SJCRH30 (cell line): Measurements from ENCODE around the gene MAD1L1. TPM values are rescaled to one million over a fixed set of nuclear protein-coding genes. Genes with fewer than 3 reads are reported as not detected.
"Not testable (repeated sequence)": the region's sequence is repeated elsewhere in the genome, so short reads cannot be mapped to it uniquely, and the experiment has no call there.

Experiments used
- DNase-seq, 2 experiments: peaks; one replicate each; pipeline ENCODE4 v3.0.0-alpha.2; 2015 to 2020
- H3K27ac ChIP-seq: fragments of 250-450 bp; sonication (Bioruptor Pico); 2 replicates; pipeline ENCODE4 v1.5.1; 2020; ENCODE audit warnings: mild to moderate bottlenecking, moderate library complexity
- H3K27me3 ChIP-seq: fragments of 250-450 bp; sonication (Bioruptor Pico); 2 replicates; pipeline ENCODE4 v1.5.1; 2020; ENCODE audit warnings: mild to moderate bottlenecking, moderate library complexity
- H3K36me3 ChIP-seq: fragments of 250-450 bp; sonication (Bioruptor Pico); 2 replicates; pipeline ENCODE4 v1.5.1; 2020; ENCODE audit warnings: mild to moderate bottlenecking, moderate library complexity
- H3K4me1 ChIP-seq: fragments of 250-450 bp; sonication (Bioruptor Pico); 2 replicates; pipeline ENCODE4 v1.5.1; 2020; ENCODE audit warnings: mild to moderate bottlenecking, moderate library complexity
- H3K4me3 ChIP-seq: fragments of 250-450 bp; sonication (Bioruptor Pico); 2 replicates; pipeline ENCODE4 v1.5.1; 2020; ENCODE audit warnings: mild to moderate bottlenecking, moderate library complexity
- H3K9me3 ChIP-seq: fragments of 250-450 bp; sonication (Bioruptor Pico); replicated peaks from 2 replicates; pipeline ENCODE4 v1.5.1; 2020; ENCODE audit warnings: mild to moderate bottlenecking, moderate library complexity
- total RNA-seq: library from RNA; depleted of rRNA; stranded (reverse); fragments of >200 nt; shearing (Covaris generic); gene quantifications from 2 replicates; pipeline ENCODE4 v1.2.3, GENCODE V29; 2014

MAD1L1 gene
- total RNA-seq, 1 experiment from 2014 or later = 31.5 TPM

DNA sequence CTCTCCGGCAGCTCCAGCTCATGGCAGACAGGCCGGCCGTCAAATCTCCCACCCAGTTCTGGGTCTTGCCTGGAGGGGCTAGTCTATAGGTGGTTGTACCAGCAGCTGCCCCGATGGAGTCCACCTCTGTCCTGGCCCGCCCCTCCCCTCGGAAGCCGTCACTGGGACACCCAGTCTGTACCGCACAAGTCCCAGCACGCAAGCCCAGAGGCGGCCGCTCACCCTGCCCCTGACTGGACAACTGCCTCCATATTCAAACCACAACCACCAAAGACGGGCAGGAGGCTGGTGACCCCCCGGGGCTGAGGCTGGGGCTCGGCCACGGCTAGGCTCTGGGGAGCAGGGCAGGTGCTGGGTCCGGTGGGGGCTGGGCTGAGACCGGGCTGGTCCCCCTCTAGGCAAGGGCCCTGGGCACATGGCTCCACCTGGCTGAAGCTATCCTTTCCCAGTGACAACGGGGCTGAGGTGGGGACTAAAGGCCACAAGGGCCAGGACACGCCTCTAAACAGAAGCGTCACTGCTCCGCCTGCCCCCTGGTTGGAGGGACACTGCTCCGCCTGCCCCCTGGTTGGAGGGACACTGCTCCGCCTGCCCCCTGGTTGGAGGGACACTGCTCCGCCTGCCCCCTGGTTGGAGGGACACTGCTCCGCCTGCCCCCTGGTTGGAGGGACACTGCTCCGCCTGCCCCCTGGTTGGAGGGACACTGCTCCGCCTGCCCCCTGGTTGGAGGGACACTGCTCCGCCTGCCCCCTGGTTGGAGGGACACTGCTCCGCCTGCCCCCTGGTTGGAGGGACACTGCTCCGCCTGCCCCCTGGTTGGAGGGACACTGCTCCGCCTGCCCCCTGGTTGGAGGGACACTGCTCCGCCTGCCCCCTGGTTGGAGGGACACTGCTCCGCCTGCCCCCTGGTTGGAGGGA, 371.6 kb downstream of the MAD1L1 start:
- not testable (repeated sequence) for H3K27me3 ChIP-seq, H3K4me3 ChIP-seq, H3K36me3 ChIP-seq, DNase-seq, H3K4me1 ChIP-seq, H3K9me3 ChIP-seq, H3K27ac ChIP-seq

DNA sequence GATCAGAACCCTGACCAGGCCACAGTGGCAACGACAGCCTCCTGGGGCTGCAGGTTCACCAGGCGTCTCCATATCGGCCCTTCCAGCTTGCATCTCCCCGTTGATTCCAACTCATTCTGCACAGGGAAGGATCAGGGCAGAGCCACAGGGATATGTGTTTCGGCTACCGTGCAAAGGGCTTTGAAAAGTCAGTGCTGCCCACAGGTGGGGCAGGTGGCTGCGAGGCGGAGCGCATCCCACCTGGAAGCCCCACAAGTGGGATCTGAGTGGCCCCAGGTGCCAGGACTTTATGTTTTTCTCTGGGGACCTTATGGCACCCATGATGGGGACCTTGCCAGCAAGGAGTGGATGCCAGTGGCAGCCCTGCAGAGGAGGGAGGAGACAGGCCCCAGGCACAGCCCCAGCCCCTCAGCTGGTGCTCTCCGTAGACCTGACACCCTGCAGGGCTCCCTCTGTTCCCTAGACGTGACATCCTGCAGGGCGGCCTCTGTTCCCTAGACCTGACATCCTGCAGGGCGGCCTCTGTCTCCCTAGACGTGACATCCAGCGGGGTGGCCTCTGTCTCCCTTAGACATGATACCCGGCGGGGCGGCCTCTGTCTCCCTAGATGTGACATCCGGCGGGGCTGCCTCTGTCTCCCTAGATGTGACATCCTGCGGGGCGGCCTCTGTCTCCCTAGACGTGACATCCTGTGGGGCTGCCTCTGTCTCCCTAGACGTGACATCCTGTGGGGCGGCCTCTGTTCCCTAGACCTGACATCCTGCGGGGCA, 373.3 kb downstream of the MAD1L1 start:
- Histone ChIP-seq H3K27me3 (no peaks in the 10 kb centered on the region), H3K4me3 (no peak overlapping the region), H3K9me3 (no peaks in the 10 kb centered on the region), H3K36me3 (no peaks in the 10 kb centered on the region), H3K4me1 (no peaks in the 10 kb centered on the region), H3K27ac (no peak overlapping the region)
- no peak for DNase-seq

GRCh38 chr7:1858435-1859265, 374.1 kb downstream of the MAD1L1 start:
- Histone ChIP-seq H3K4me1 (peaks cover 3% of the 10 kb centered on the region; the same call in 1 of the 2 replicates), H3K4me3 (no peak overlapping the region), H3K27me3 (no peaks in the 10 kb centered on the region), H3K9me3 (no peaks in the 10 kb centered on the region), H3K36me3 (no peaks in the 10 kb centered on the region), H3K27ac (no peak overlapping the region)
- no peak for DNase-seq

- DNase-seq = no peak
- peaks cover 10% of the 10 kb centered on the region for H3K4me1 ChIP-seq
Observed at GRCh38 chr7:1857487-1858421, 375.0 kb downstream of the MAD1L1 start.

DNA sequence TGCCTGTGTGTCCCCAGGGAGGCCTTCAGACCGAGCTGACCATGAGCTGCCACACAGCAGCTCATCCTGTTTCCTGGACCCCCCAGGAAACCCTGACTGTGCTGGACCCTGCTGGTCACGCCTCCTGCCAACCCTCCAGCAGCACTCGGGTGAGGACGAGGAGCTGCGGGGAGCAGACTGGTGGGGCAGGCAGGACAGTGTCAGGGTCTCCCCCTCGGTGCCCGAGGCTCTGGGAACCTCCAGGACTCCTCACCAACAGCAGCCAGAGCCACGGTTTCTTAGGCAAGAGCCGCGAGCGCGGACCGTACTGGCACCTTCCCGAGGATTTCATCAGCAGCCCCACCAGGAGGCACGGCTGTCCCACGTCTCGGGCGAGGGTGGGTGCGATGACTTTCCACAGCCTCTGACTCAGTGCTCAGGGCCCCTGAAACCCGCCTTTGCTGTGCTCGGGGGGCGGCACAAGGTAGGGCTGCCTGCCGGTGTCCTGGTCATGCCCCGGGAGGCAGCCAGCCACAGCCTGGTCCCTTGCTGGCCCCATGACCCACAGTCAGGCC, 375.8 kb downstream of the MAD1L1 start:
- H3K4me1 ChIP-seq = peaks cover 10% of the 10 kb centered on the region
- DNase-seq = no peak

More at GRCh38 chr7:1857487-1858421, 375.0 kb downstream of the MAD1L1 start:
- no peak overlapping the region for H3K4me3 ChIP-seq
- no peaks in the 10 kb centered on the region for H3K36me3 ChIP-seq
- no peaks in the 10 kb centered on the region for H3K27me3 ChIP-seq
- no peaks in the 10 kb centered on the region for H3K9me3 ChIP-seq
- H3K27ac ChIP-seq = no peak overlapping the region

DNA sequence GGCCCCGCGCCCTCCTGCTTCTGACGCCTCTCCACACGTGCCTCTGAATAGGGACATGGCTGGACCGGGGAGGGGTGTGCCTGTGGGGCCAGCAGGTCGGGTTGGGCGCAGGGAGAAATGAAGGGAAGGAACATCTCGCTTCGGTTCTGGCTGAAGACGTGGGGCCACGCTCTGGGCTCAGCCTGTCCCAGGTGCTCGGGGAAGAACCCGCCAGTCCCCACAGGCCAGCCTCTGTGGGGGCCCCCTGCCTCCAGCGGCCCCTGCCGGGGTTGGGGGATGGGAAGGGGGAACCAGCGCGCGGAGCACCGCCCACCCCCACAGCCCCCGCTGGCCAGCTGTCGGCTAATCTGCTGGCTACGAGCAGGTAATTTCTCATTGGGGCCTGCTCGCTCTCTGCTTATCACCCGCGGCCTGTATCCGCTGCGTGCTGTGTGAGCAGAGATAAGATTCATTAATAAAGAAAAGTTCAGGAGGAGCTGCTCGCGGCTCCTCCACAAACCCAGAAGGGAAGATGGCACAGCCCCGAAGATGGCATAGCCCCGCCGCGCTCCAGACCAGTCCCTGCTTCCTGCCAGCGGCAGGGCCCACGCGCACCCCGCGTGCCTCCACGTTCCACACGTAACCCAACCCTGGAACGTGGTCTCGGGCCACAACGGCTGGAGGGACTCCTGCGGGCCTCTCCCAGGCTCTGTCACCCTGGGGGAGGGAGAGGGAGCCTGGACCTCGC, 376.4 kb downstream of the MAD1L1 start:
- H3K36me3 ChIP-seq = no peaks in the 10 kb centered on the region
- no peaks in the 10 kb centered on the region for H3K27me3 ChIP-seq
- no peaks in the 10 kb centered on the region for H3K9me3 ChIP-seq
- no peak for DNase-seq
- no peak overlapping the region for H3K27ac ChIP-seq
- H3K4me3 ChIP-seq = no peak overlapping the region
- H3K4me1 ChIP-seq = peaks cover 10% of the 10 kb centered on the region

More for the DNA sequence above, 375.8 kb downstream of the MAD1L1 start:
- H3K36me3 ChIP-seq = no peaks in the 10 kb centered on the region
- no peaks in the 10 kb centered on the region for H3K27me3 ChIP-seq
- no peak overlapping the region for H3K27ac ChIP-seq
- H3K4me3 ChIP-seq = no peak overlapping the region
- no peaks in the 10 kb centered on the region for H3K9me3 ChIP-seq

GRCh38 chr7:1855725-1856160, 377.0 kb downstream of the MAD1L1 start:
- H3K4me1 ChIP-seq = peaks cover 10% of the 10 kb centered on the region
- DNase-seq = no peak
- no peak overlapping the region for H3K27ac ChIP-seq
- no peaks in the 10 kb centered on the region for H3K36me3 ChIP-seq
- no peak overlapping the region for H3K4me3 ChIP-seq
- no peaks in the 10 kb centered on the region for H3K27me3 ChIP-seq
- no peaks in the 10 kb centered on the region for H3K9me3 ChIP-seq

GRCh38 chr7:1854866-1855724, 377.6 kb downstream of the MAD1L1 start:
- H3K4me3 ChIP-seq = no peak overlapping the region
- H3K27me3 ChIP-seq = no peaks in the 10 kb centered on the region
- no peaks in the 10 kb centered on the region for H3K36me3 ChIP-seq
- H3K4me1 ChIP-seq = peaks cover 10% of the 10 kb centered on the region
- no peak overlapping the region; the same call in 1 of the 2 replicates for H3K27ac ChIP-seq
- H3K9me3 ChIP-seq = no peaks in the 10 kb centered on the region
- DNase-seq = peak in 1 of 2 experiments; percentile 1

DNA sequence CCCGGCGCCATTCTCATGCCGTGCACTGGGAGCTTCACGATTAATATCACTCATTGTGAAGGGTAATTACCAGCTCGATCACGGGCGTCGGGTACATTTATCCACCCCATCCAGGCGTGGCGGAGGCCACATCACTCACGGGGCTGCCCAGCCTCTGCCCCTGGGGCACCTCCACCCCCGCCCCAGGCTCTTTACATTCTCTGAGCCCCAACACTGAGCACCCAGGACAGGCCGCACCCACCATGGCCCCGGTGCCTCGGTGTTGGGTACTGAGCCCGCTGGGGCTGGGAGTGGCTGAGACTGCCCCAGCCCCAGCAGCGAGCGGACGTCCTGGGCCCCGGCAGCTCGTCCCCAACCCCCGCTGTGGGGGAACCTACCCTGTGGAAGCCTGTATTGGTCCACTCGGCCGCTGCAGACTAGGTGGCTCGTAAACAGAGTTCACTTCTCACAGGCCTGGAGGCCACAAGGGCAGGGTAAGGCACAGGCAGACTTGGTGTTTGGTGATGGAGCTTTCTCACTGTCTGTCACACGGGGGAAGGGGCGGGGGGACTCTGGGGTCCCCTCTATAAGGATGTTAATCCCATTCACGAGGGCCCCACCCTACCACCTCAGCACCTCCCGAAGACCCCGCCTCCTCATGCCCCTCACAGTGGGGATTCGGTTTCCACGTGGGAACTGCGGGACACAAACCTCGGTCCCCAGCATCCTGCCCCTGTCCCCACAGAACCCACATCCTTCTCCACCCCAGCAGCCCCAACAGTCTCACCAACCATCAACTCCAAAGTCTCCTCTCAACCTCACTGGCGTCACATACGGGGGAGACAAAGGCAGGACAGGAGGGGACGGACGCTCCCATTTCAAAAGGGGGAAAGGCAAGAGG, 378.5 kb downstream of the MAD1L1 start:
- Histone ChIP-seq H3K27ac (peak overlapping the region; percentile 91), H3K9me3 (no peaks in the 10 kb centered on the region), H3K36me3 (no peaks in the 10 kb centered on the region), H3K27me3 (no peaks in the 10 kb centered on the region), H3K4me3 (peak overlapping the region; percentile 48), H3K4me1 (peaks cover 10% of the 10 kb centered on the region)
- DNase-seq = peak; percentile 38 to 47

DNA sequence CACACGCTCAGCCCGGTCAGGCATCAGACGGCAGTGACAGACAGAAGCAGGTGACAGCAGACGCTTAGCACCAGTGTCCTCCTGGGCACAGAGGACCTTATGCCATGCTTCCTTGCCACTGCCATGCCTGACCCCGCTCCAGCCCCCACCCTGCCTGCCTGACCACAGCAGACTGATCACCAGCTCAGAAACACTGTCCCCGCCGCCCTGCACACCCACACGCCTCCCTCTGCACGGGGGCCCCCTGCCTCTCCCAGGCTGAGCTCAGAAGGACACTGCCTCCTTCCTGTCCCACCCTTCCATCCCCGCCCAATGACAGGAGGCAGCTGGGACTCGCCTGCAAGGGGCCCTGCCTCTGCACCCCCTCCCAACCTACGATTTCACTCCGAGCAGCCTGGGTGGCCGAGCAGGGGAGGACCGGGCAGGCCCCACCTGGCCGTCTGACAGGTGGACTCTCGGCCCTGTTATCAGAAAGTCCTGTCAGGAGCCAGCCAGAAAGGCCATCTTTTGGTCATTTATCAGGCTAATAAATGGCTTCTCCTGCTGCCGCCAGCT, 379.2 kb downstream of the MAD1L1 start:
- H3K9me3 ChIP-seq = no peaks in the 10 kb centered on the region
- peak; percentile 84 to 90 for DNase-seq
- peaks cover 10% of the 10 kb centered on the region for H3K4me1 ChIP-seq
- H3K27ac ChIP-seq = peak overlapping the region; percentile 91
- no peaks in the 10 kb centered on the region for H3K27me3 ChIP-seq
- no peaks in the 10 kb centered on the region for H3K36me3 ChIP-seq
- peak overlapping the region; percentile 48 for H3K4me3 ChIP-seq
